ENCODE measurements around the gene CBX6. TPM values are rescaled to one million over a fixed set of nuclear protein-coding genes. Genes with fewer than 3 reads are reported as not detected.

CBX6 gene
- total RNA-seq (2013; cell fraction: nucleolus; rRNA removed), result 89.8 and 98.2 TPM in 2 replicates
- total RNA-seq (2014; rRNA removed) (59.1 and 67.1 TPM in 2 replicates), total RNA-seq (2014; rRNA removed; fragmentation: Illumina TruSeq; extraction: Trizol) (33.1 and 35.7 TPM in 2 replicates), total RNA-seq (2021) (135 and 142 TPM in 2 replicates), polyA plus RNA-seq (2011; rRNA removed) (6.0 and 10.2 TPM in 2 replicates), polyA plus RNA-seq (2014; fragmentation: Illumina TruSeq; extraction: Trizol) (15.1 and 27.2 TPM in 2 replicates), polyA plus RNA-seq (2014; fragmentation: Nextera tagmentation; extraction: Ambion mirVana) (1 to 10 TPM; 3.6 to 4.5 TPM), polyA plus RNA-seq (2014; rRNA removed) (39.0 and 43.9 TPM in 2 replicates), polyA plus RNA-seq (2016; fragmentation: Nextera tagmentation; extraction: Ambion mirVana) (10 to 100 TPM; 72.6 to 74.6 TPM), polyA minus RNA-seq (2011; rRNA and poly(A)+ RNA removed) (25.9 and 48.3 TPM in 2 replicates), Bru-seq, nascent RNA (percentile 93 among the genes with signal in this experiment), BruChase-seq, experiment 1, labeled RNA remaining after a 6-hour chase (percentile 97 among the genes with signal in this experiment), BruChase-seq, experiment 2, labeled RNA remaining after a 2-hour chase (percentile 98 among the genes with signal in this experiment)
- polyA plus RNA-seq (2011; ENCODE audit: low read depth), result 12.6 TPM
- polyA plus RNA-seq (2011; cell fraction: cytosol; rRNA removed), result 14.4 and 14.8 TPM in 2 replicates
- polyA plus RNA-seq (2011; cell fraction: nucleus; rRNA removed), result 60.2 and 66.7 TPM in 2 replicates
- polyA plus RNA-seq (2012), result 25.3 and 32.1 TPM in 2 replicates
- polyA minus RNA-seq (2011; cell fraction: cytosol; rRNA and poly(A)+ RNA removed), result 36.9 and 39.7 TPM in 2 replicates
- polyA minus RNA-seq (2011; cell fraction: nucleus; rRNA and poly(A)+ RNA removed), result 60.8 and 96.1 TPM in 2 replicates
- long read RNA-seq, experiment 1, full-length matches to known transcripts, result 1 of 261 reads
- long read RNA-seq, experiment 1, partial matches to known transcripts, result 0 of 261 reads
- long read RNA-seq, experiment 1, other reads (novel, unspliced or antisense), result 260 of 261 reads
- long read RNA-seq, experiment 2, partial matches to known transcripts, result 0 of 5 reads
- long read RNA-seq, experiment 2, other reads (novel, unspliced or antisense), result 5 of 5 reads

DNA sequence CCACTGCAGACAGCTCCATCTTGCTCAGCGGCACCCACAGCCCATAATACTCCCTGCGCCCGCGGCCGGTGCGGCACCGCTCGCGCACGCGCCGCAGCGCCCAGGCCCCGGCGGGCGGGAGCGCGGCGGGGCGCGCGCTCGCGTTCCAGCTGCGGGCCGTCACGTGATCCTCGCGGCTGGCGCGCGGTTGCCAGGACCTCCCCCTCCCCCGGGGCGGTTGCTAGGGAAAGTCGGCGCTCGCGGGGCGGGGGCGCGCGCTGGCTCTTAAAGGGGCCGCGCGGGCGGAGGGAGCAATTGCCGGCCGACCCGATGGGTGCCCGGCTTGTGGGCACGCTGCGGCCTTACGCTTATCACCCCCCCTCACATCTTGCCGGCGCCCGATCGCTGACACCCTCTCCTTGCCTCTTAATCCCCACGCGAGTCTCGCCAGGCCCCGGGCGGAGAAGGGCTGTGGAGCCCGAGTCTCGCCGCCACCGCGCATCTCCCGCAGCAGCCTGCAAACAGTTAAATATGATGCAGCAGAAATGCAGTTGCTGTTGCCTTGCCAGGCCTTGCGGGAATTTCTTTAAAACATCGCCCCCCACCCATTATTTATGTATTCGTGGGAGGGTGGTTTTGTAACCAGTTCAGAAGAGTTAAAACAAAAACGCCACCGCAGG is at the start of gene CBX6:
TSS of gene CBX6 (minus strand) at position 45 of the 659 bp plus-strand sequence. CDS start at position 19, 26 bp downstream.
- Histone ChIP-seq H2AFZ (ENCODE audit: control insufficient read depth, low read depth, low read length) (peak within 1 kb of the TSS; percentile 66), H3K79me2 (ENCODE audit: control insufficient read depth, insufficient read depth, low read length) (peaks cover 27% of the 10 kb centered on the region), H3K4me1 (ENCODE audit: control insufficient read depth, insufficient read depth, low read length) (peaks cover 29% of the 10 kb centered on the region), H3K36me3 (ENCODE audit: control insufficient read depth in 2 of 2, insufficient read depth in 2 of 2, low read length in 1 of 2) (peaks cover 12% of the 10 kb centered on the region in 2 experiments), H3K27ac (ENCODE audit: control insufficient read depth, insufficient read depth) (peak within 1 kb of the TSS; percentile 83), H4K20me1 (ENCODE audit: control insufficient read depth, insufficient read depth) (peaks cover 6% of the 10 kb centered on the region; the same call in 1 of the 2 replicates), H3K4me3 (peak within 1 kb of the TSS; percentile 89), H3K9ac (ENCODE audit: control insufficient read depth, insufficient read depth, low read length) (peak within 1 kb of the TSS; percentile 87), H3K4me2 (ENCODE audit: control insufficient read depth, insufficient read depth) (peak within 1 kb of the TSS; percentile 97), H3K27me3 (replicated peaks in 1 of 2; ENCODE audit: control insufficient read depth in 2 of 2, insufficient read depth in 2 of 2, low read length in 1 of 2) (no peaks in the 10 kb centered on the region), H3K9me3 (replicated peaks; ENCODE audit: control insufficient read depth, insufficient read depth, low read length) (no peaks in the 10 kb centered on the region)
- ATAC-seq, result peak; percentile 42
- intact Hi-C loops (cut with micrococcal nuclease; ENCODE audit: unreplicated experiment) (loop anchor here (5.0 kb wide), 4 partner anchors 110 to 445 kb away; partner anchors contain the start of genes APOBEC3B, CBX7 and RPL3), in situ Hi-C loops (cut with MboI) (loop anchor here (5.0 kb wide), 2 partner anchors 130 to 245 kb away; no protein-coding TSS in a partner anchor)
- peak; percentile 37 for DNase-seq (ENCODE audit: low read depth, low spot score)
- ChIA-PET SMC1A (ENCODE audit: uncharacterized antibody, unreplicated experiment) (interaction anchor here (1.4 to 4.8 kb wide), 5 partner anchors 81 to 143 kb away, joined by 3 to 83 read pairs (median 12); no protein-coding TSS in a partner anchor), POLR2A (interaction anchor here (0.5 to 2.5 kb wide), 7 partner anchors 9 to 277 kb away, joined by 3 to 9 read pairs (median 4); partner anchors contain the start of gene TOMM22), CTCF (interaction anchor here (1.2 to 5.5 kb wide), 5 partner anchors 29 to 282 kb away, joined by 3 to 192 read pairs (median 33); no protein-coding TSS in a partner anchor), RAD21 (ENCODE audit: unreplicated experiment) (interaction anchor here (0.7 to 3.8 kb wide), 10 partner anchors 68 to 446 kb away, joined by 3 to 93 read pairs (median 12); partner anchors contain the start of genes APOBEC3C, CBX7 and RPL3)
- TSS peak; percentile 97 for BruUV-seq (replicated peaks)
- WGBS (ENCODE audit: insufficient coverage, insufficient replicate concordance, low lambda C conversion rate, missing lambda C conversion rate), result 1% methylated on average over 61 of the region's 73 CpGs
- FAIRE-seq, result no peak
- TF ChIP-seq, protein P1, sequence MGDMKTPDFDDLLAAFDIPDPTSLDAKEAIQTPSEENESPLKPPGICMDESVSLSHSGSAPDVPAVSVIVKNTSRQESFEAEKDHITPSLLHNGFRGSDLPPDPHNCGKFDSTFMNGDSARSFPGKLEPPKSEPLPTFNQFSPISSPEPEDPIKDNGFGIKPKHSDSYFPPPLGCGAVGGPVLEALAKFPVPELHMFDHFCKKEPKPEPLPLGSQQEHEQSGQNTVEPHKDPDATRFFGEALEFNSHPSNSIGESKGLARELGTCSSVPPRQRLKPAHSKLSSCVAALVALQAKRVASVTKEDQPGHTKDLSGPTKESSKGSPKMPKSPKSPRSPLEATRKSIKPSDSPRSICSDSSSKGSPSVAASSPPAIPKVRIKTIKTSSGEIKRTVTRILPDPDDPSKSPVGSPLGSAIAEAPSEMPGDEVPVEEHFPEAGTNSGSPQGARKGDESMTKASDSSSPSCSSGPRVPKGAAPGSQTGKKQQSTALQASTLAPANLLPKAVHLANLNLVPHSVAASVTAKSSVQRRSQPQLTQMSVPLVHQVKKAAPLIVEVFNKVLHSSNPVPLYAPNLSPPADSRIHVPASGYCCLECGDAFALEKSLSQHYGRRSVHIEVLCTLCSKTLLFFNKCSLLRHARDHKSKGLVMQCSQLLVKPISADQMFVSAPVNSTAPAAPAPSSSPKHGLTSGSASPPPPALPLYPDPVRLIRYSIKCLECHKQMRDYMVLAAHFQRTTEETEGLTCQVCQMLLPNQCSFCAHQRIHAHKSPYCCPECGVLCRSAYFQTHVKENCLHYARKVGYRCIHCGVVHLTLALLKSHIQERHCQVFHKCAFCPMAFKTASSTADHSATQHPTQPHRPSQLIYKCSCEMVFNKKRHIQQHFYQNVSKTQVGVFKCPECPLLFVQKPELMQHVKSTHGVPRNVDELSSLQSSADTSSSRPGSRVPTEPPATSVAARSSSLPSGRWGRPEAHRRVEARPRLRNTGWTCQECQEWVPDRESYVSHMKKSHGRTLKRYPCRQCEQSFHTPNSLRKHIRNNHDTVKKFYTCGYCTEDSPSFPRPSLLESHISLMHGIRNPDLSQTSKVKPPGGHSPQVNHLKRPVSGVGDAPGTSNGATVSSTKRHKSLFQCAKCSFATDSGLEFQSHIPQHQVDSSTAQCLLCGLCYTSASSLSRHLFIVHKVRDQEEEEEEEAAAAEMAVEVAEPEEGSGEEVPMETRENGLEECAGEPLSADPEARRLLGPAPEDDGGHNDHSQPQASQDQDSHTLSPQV (IDR thresholded peaks at IDR 0.05), result no peak
- TF ChIP-seq POLR2AphosphoS5 (IDR thresholded peaks at IDR 0.05; ENCODE audit: low read length), result 0 out of 2 replicates have a peak, but pooled peaks have one; percentile 48
- no peak for TF ChIP-seq TCF7 (IDR thresholded peaks at IDR 0.05; ENCODE audit: borderline replicate concordance)
- TF ChIP-seq, protein P2, sequence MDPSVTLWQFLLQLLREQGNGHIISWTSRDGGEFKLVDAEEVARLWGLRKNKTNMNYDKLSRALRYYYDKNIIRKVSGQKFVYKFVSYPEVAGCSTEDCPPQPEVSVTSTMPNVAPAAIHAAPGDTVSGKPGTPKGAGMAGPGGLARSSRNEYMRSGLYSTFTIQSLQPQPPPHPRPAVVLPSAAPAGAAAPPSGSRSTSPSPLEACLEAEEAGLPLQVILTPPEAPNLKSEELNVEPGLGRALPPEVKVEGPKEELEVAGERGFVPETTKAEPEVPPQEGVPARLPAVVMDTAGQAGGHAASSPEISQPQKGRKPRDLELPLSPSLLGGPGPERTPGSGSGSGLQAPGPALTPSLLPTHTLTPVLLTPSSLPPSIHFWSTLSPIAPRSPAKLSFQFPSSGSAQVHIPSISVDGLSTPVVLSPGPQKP (IDR thresholded peaks at IDR 0.05; ENCODE audit: low read depth, low read length), result no peak
- no peak for TF ChIP-seq SIX5 (IDR thresholded peaks at IDR 0.05; ENCODE audit: low read depth, low read length, severe bottlenecking)
- peak; percentile 76; the same call in 1 of the 2 replicates for TF ChIP-seq TAF1 (IDR thresholded peaks at IDR 0.05; ENCODE audit: borderline replicate concordance, low read depth, low read length)
- TF ChIP-seq, protein P3, sequence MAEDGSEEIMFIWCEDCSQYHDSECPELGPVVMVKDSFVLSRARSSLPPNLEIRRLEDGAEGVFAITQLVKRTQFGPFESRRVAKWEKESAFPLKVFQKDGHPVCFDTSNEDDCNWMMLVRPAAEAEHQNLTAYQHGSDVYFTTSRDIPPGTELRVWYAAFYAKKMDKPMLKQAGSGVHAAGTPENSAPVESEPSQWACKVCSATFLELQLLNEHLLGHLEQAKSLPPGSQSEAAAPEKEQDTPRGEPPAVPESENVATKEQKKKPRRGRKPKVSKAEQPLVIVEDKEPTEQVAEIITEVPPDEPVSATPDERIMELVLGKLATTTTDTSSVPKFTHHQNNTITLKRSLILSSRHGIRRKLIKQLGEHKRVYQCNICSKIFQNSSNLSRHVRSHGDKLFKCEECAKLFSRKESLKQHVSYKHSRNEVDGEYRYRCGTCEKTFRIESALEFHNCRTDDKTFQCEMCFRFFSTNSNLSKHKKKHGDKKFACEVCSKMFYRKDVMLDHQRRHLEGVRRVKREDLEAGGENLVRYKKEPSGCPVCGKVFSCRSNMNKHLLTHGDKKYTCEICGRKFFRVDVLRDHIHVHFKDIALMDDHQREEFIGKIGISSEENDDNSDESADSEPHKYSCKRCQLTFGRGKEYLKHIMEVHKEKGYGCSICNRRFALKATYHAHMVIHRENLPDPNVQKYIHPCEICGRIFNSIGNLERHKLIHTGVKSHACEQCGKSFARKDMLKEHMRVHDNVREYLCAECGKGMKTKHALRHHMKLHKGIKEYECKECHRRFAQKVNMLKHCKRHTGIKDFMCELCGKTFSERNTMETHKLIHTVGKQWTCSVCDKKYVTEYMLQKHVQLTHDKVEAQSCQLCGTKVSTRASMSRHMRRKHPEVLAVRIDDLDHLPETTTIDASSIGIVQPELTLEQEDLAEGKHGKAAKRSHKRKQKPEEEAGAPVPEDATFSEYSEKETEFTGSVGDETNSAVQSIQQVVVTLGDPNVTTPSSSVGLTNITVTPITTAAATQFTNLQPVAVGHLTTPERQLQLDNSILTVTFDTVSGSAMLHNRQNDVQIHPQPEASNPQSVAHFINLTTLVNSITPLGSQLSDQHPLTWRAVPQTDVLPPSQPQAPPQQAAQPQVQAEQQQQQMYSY (CRISPR knock-in tag; IDR thresholded peaks at IDR 0.05), result no peak
- TF ChIP-seq TCF3 (IDR thresholded peaks at IDR 0.05; ENCODE audit: borderline replicate concordance, insufficient read depth, low read depth, low read length), result peak; percentile 87
